ENCODE measurements around the gene RNF145.

- TF ChIP-seq CTCF (IDR thresholded peaks at IDR 0.05; ENCODE audit: low read length), result no peak
- TF ChIP-seq EZH2 (IDR thresholded peaks at IDR 0.05; ENCODE audit: borderline replicate concordance, low read length), result no peak
Observed at GRCh38 chr5:159226451-159226850, 17.1 kb upstream of the RNF145 start.

Data from OCI-LY1 (cell line).